Progenitor cell of endocrine pancreas (in vitro differentiated cells): Measurements from ENCODE around the gene TTC28. TPM values are rescaled to one million over a fixed set of nuclear protein-coding genes. Genes with fewer than 3 reads are reported as not detected.
"Not testable (repeated sequence)": the region's sequence is repeated elsewhere in the genome, so short reads cannot be mapped to it uniquely, and the experiment has no call there.

Experiments used
- DNase-seq: peaks from one replicate; pipeline ENCODE4 v3.0.0; 2021; ENCODE audit warnings: low spot score; ENCODE audit not compliant: unreplicated experiment
- H3K27ac Mint-ChIP-seq: 2 replicates; pipeline ENCODE4 v1.8.0; 2021; ENCODE audit warnings: mild to moderate bottlenecking, moderate library complexity, mixed read lengths
- H3K27me3 Mint-ChIP-seq: 2 replicates; pipeline ENCODE4 v1.8.0; 2021; ENCODE audit warnings: mixed read lengths
- H3K36me3 Mint-ChIP-seq: 2 replicates; pipeline ENCODE4 v1.8.0; 2022; ENCODE audit warnings: mixed read lengths; ENCODE audit not compliant: insufficient read depth
- H3K4me1 Mint-ChIP-seq: 2 replicates; pipeline ENCODE4 v1.8.0; 2021; ENCODE audit warnings: low read depth, mixed read lengths
- H3K4me3 Mint-ChIP-seq: 2 replicates; pipeline ENCODE4 v1.8.0; 2021; ENCODE audit warnings: low read depth, mild to moderate bottlenecking, moderate library complexity, mixed read lengths
- H3K9me3 Mint-ChIP-seq: 2 replicates; pipeline ENCODE4 v1.8.0; 2021; ENCODE audit warnings: low read depth, mixed read lengths
- CTCF ChIP-seq: fragments of 200-600 bp; sonication (generic); IDR thresholded peaks from one replicate; pipeline ENCODE4 v1.5.0; 2021; ENCODE audit warnings: antibody characterized with exemption, mild to moderate bottlenecking; ENCODE audit not compliant: unreplicated experiment
- total RNA-seq: library from RNA; stranded (reverse); gene quantifications from 2 replicates; pipeline ENCODE4 v1.2.1, GENCODE V29; 2021

The TTC28 gene
- total RNA-seq, 1 donor from 2014 or later, result 35.2 TPM

GRCh38 chr22:28480000-28480715 lies 199.5 kb downstream of the TTC28 start:
- no peak overlapping the region for H3K27ac Mint-ChIP-seq
- no peaks in the 10 kb centered on the region for H3K27me3 Mint-ChIP-seq
- DNase-seq, result no peak
- H3K9me3 Mint-ChIP-seq, result no peaks in the 10 kb centered on the region
- TF ChIP-seq CTCF, result no peak
- H3K4me1 Mint-ChIP-seq, result peaks cover 2% of the 10 kb centered on the region
- H3K4me3 Mint-ChIP-seq, result no peak overlapping the region
- H3K36me3 Mint-ChIP-seq, result no peaks in the 10 kb centered on the region

- Mint-ChIP-seq H3K36me3 (no peaks in the 10 kb centered on the region), H3K4me1 (no peaks in the 10 kb centered on the region), H3K27me3 (no peaks in the 10 kb centered on the region), H3K27ac (no peak overlapping the region), H3K9me3 (no peaks in the 10 kb centered on the region), H3K4me3 (no peak overlapping the region)
- no peak for TF ChIP-seq CTCF
- no peak for DNase-seq
Observed at GRCh38 chr22:28478564-28478963, 201.1 kb downstream of the TTC28 start.

- no peaks in the 10 kb centered on the region for H3K4me1 Mint-ChIP-seq
- no peaks in the 10 kb centered on the region for H3K36me3 Mint-ChIP-seq
- no peak for TF ChIP-seq CTCF
- no peak overlapping the region for H3K4me3 Mint-ChIP-seq
- no peaks in the 10 kb centered on the region for H3K27me3 Mint-ChIP-seq
- DNase-seq, result no peak
- H3K27ac Mint-ChIP-seq, result no peak overlapping the region
- no peaks in the 10 kb centered on the region for H3K9me3 Mint-ChIP-seq
Observed at GRCh38 chr22:28477556-28477955, 202.1 kb downstream of the TTC28 start.

GRCh38 chr22:28474330-28474729 lies 205.3 kb downstream of the TTC28 start:
- no peaks in the 10 kb centered on the region for H3K36me3 Mint-ChIP-seq
- TF ChIP-seq CTCF, result no peak

GRCh38 chr22:28473258-28473657 lies 206.4 kb downstream of the TTC28 start:
- Mint-ChIP-seq H3K9me3 (no peaks in the 10 kb centered on the region), H3K4me3 (no peak overlapping the region), H3K27me3 (no peaks in the 10 kb centered on the region), H3K36me3 (no peaks in the 10 kb centered on the region), H3K27ac (no peak overlapping the region), H3K4me1 (no peaks in the 10 kb centered on the region)
- TF ChIP-seq CTCF, result no peak
- no peak for DNase-seq

More at GRCh38 chr22:28474330-28474729, 205.3 kb downstream of the TTC28 start:
- Mint-ChIP-seq H3K4me3 (no peak overlapping the region), H3K9me3 (no peaks in the 10 kb centered on the region), H3K4me1 (no peaks in the 10 kb centered on the region), H3K27me3 (no peaks in the 10 kb centered on the region), H3K27ac (no peak overlapping the region)
- DNase-seq, result no peak

GRCh38 chr22:28467055-28467454 lies 212.6 kb downstream of the TTC28 start:
- not testable (repeated sequence) for H3K27ac Mint-ChIP-seq, H3K27me3 Mint-ChIP-seq, H3K36me3 Mint-ChIP-seq, H3K4me1 Mint-ChIP-seq, H3K9me3 Mint-ChIP-seq, H3K4me3 Mint-ChIP-seq, DNase-seq
